ENCODE results near the gene ADGRB3.
"Not testable (repeated sequence)": the region's sequence is repeated elsewhere in the genome, so short reads cannot be mapped to it uniquely, and the experiment has no call there.

The ADGRB3 gene

GRCh38 chr6:68895929-68896328, 260.8 kb downstream of the ADGRB3 start:
- TF ChIP-seq CTCF (IDR thresholded peaks at IDR 0.05; ENCODE audit: insufficient read depth, low read depth, low read length, missing control alignments), result no peak
- no peak overlapping the region for H3K4me3 ChIP-seq (ENCODE audit: low read length)
- DNase-seq (ENCODE audit: low read depth), result no peak

GRCh38 chr6:68901044-68901443, 266.0 kb downstream of the ADGRB3 start:
- no peak for DNase-seq (ENCODE audit: low read depth)
- no peak overlapping the region for H3K4me3 ChIP-seq (ENCODE audit: low read length)
- TF ChIP-seq CTCF (IDR thresholded peaks at IDR 0.05; ENCODE audit: insufficient read depth, low read depth, low read length, missing control alignments), result no peak

- TF ChIP-seq CTCF (IDR thresholded peaks at IDR 0.05; ENCODE audit: insufficient read depth, low read depth, low read length, missing control alignments), result no peak
- no peak for DNase-seq (ENCODE audit: low read depth)
- H3K4me3 ChIP-seq (ENCODE audit: low read length), result no peak overlapping the region
Measured at GRCh38 chr6:68911334-68911733, 276.3 kb downstream of the ADGRB3 start.

GRCh38 chr6:68911811-68912210, 276.7 kb downstream of the ADGRB3 start:
- H3K4me3 ChIP-seq (ENCODE audit: low read length), result no peak overlapping the region
- DNase-seq (ENCODE audit: low read depth), result no peak
- TF ChIP-seq CTCF (IDR thresholded peaks at IDR 0.05; ENCODE audit: insufficient read depth, low read depth, low read length, missing control alignments), result no peak

GRCh38 chr6:68912805-68913204, 277.7 kb downstream of the ADGRB3 start:
- H3K4me3 ChIP-seq (ENCODE audit: low read length); DNase-seq (ENCODE audit: low read depth): not testable (repeated sequence)

GRCh38 chr6:68915586-68915985, 280.5 kb downstream of the ADGRB3 start:
- H3K4me3 ChIP-seq (ENCODE audit: low read length), result no peak overlapping the region
- DNase-seq (ENCODE audit: low read depth), result no peak
- TF ChIP-seq CTCF (IDR thresholded peaks at IDR 0.05; ENCODE audit: insufficient read depth, low read depth, low read length, missing control alignments), result no peak

- no peak overlapping the region for H3K4me3 ChIP-seq (ENCODE audit: low read length)
- no peak for TF ChIP-seq CTCF (IDR thresholded peaks at IDR 0.05; ENCODE audit: insufficient read depth, low read depth, low read length, missing control alignments)
- DNase-seq (ENCODE audit: low read depth), result no peak
Measured at GRCh38 chr6:68919537-68919936, 284.5 kb downstream of the ADGRB3 start.

- no peak overlapping the region for H3K4me3 ChIP-seq (ENCODE audit: low read length)
- no peak for TF ChIP-seq CTCF (IDR thresholded peaks at IDR 0.05; ENCODE audit: insufficient read depth, low read depth, low read length, missing control alignments)
- DNase-seq (ENCODE audit: low read depth), result no peak
Measured at GRCh38 chr6:68941345-68941744, 306.3 kb downstream of the ADGRB3 start.

All from epithelial cell of esophagus (primary cell).